Keratinocyte (primary cell): ENCODE results near the gene RNLS. TPM values are rescaled to one million over a fixed set of nuclear protein-coding genes. Genes with fewer than 3 reads are reported as not detected.

Experiments used
- DNase-seq: peaks from one replicate; pipeline ENCODE4 v3.0.0-alpha.2; 2011; ENCODE audit warnings: low read depth, missing footprints, low spot score
- FAIRE-seq: peaks from 2 replicates; lab custom pipeline; 2011; peaks lifted over from hg19 to GRCh38; lab: Jason Lieb, UNC
- H2AFZ ChIP-seq: 2 replicates; pipeline ENCODE4 v1.6.0; 2012; ENCODE audit warnings: low read length, control low read depth, inconsistent platforms; ENCODE audit not compliant: control insufficient read depth
- H3K27ac ChIP-seq: 2 replicates; pipeline ENCODE4 v1.5.1; 2011; ENCODE audit warnings: low read length; ENCODE audit not compliant: control insufficient read depth, insufficient read depth
- H3K27me3 ChIP-seq: 3 replicates; pipeline ENCODE4 v1.6.0; 2011; ENCODE audit warnings: low read length; ENCODE audit not compliant: control insufficient read depth, insufficient read depth; ENCODE audit errors: extremely low read depth
- H3K36me3 ChIP-seq, 2 experiments: 2 replicates in 1 of 2; 3 replicates in 1 of 2; pipeline ENCODE4 v1.5.1; 2011; ENCODE audit warnings: low read length in 2 of 2, mild to moderate bottlenecking in 1 of 2; ENCODE audit not compliant: control insufficient read depth in 2 of 2, insufficient read depth in 2 of 2; ENCODE audit errors: extremely low read depth in 1 of 2
- H3K4me1 ChIP-seq: 3 replicates; pipeline ENCODE4 v1.5.1; 2011; ENCODE audit warnings: low read length; ENCODE audit not compliant: control insufficient read depth, insufficient read depth; ENCODE audit errors: extremely low read depth
- H3K4me2 ChIP-seq: 3 replicates; pipeline ENCODE4 v1.6.0; 2011; ENCODE audit warnings: low read depth, low read length; ENCODE audit not compliant: control insufficient read depth, insufficient read depth; ENCODE audit errors: extremely low read depth
- H3K4me3 ChIP-seq, 3 experiments: fragments of 200-600 bp in 1 of 3; sonication (generic) in 1 of 3; 2 replicates in 2 of 3; 3 replicates in 1 of 3; pipeline ENCODE4 v1.5.1; 2011 to 2016; ENCODE audit warnings: low read length in 3 of 3, mild to moderate bottlenecking in 3 of 3, control low read depth in 2 of 3, inconsistent platforms in 1 of 3, low read depth in 1 of 3, mixed read lengths in 1 of 3, mixed run types in 1 of 3, moderate library complexity in 1 of 3; ENCODE audit not compliant: control insufficient read depth in 2 of 3, insufficient read depth in 2 of 3; ENCODE audit errors: extremely low read depth in 1 of 3
- H3K79me2 ChIP-seq: 2 replicates; pipeline ENCODE4 v1.6.0; 2012; ENCODE audit warnings: low read length; ENCODE audit not compliant: control insufficient read depth, insufficient read depth
- H3K9ac ChIP-seq: 3 replicates; pipeline ENCODE4 v1.6.0; 2011; ENCODE audit warnings: low read length; ENCODE audit not compliant: control insufficient read depth, insufficient read depth; ENCODE audit errors: extremely low read depth
- H3K9me1 ChIP-seq: 3 replicates; pipeline ENCODE4 v1.6.0; 2011; ENCODE audit warnings: low read length; ENCODE audit not compliant: control insufficient read depth, insufficient read depth; ENCODE audit errors: extremely low read depth
- H3K9me3 ChIP-seq: 2 replicates; pipeline ENCODE4 v1.5.1; 2012; ENCODE audit warnings: low read depth, low read length; ENCODE audit not compliant: control insufficient read depth
- H4K20me1 ChIP-seq: 3 replicates; pipeline ENCODE4 v1.6.0; 2011; ENCODE audit warnings: low read length; ENCODE audit not compliant: control insufficient read depth, insufficient read depth; ENCODE audit errors: extremely low read depth
- CTCF ChIP-seq, 3 experiments: IDR thresholded peaks in 1 of 3; conservative IDR thresholded peaks in 1 of 3; optimal IDR thresholded peaks in 1 of 3; 2 replicates in 2 of 3; 3 replicates in 1 of 3; pipeline versions ENCODE3 to v1.5.1; 2011; ENCODE audit warnings: low read length in 3 of 3, mild to moderate bottlenecking in 3 of 3, moderate library complexity in 2 of 3, control low read depth in 1 of 3, inconsistent platforms in 1 of 3; ENCODE audit not compliant: insufficient read depth in 2 of 3; ENCODE audit errors: extremely low read depth in 1 of 3
- EZH2 ChIP-seq: IDR thresholded peaks from one replicate; pipeline ENCODE4 v1.6.1; 2012; ENCODE audit warnings: inconsistent platforms, mild to moderate bottlenecking, low read length, moderate library complexity
- dilution Hi-C: fragments of 300-500 bp; cut with MboI; formaldehyde crosslinking; loops from one replicate; pipeline ENCODE4 v1.7.0; 2020; ENCODE audit warnings: low sequenced_read_pairs; ENCODE audit not compliant: extremely low pct_ligation_motif_present
- polyA plus RNA-seq, 5 experiments: library from polyadenylated mRNA; depleted of rRNA in 3 of 5; stranded (reverse) in 3 of 5; stranded (forward) in 1 of 5; unstranded in 1 of 5; fragments of >200 nt; gene quantifications; 1 replicate in 1 of 5; 2 replicates in 3 of 5; 3 replicates in 1 of 5; pipeline versions ENCODE4 v1.2.1 to v1.2.3, GENCODE V29; 2011 to 2012; ENCODE audit warnings: missing spikeins in 2 of 5, low read depth in 1 of 5, low replicate concordance in 1 of 5

Gene RNLS
- polyA plus RNA-seq, 1 donor (not counting 4 experiments of a cell fraction or from before 2014, with no cell fraction given): 6.8 TPM

- Histone ChIP-seq H3K4me2 (no peak overlapping the region), H3K27me3 (no peaks in the 10 kb centered on the region), H3K36me3 (no peaks in the 10 kb centered on the region), H3K9me3 (no peaks in the 10 kb centered on the region), H3K27ac (no peak overlapping the region), H3K9me1 (no peaks in the 10 kb centered on the region), H3K4me1 (no peaks in the 10 kb centered on the region), H3K4me3 (no peak overlapping the region), H4K20me1 (no peaks in the 10 kb centered on the region), H2AFZ (no peak overlapping the region), H3K79me2 (no peaks in the 10 kb centered on the region), H3K9ac (no peak overlapping the region)
- dilution Hi-C loops: no loop called here
- no peak for DNase-seq
- no peak for FAIRE-seq
- TF ChIP-seq CTCF (optimal IDR thresholded peaks at IDR 0.05 in 1 of 3, IDR thresholded peaks at IDR 0.05 in 1 of 3, conservative IDR thresholded peaks at IDR 0.05 in 1 of 3; ENCODE audit: extremely low read depth in 1 of 3, insufficient read depth in 2 of 3, low read length in 3 of 3) (no peak), EZH2 (no peak)
These were observed 48.9 kb downstream of the RNLS start for GRCh38 chr10:88534072-88534665.

GRCh38 chr10:88531392-88532052 is 51.6 kb downstream of the RNLS start:
- H3K4me3 ChIP-seq: no peak overlapping the region
- no peaks in the 10 kb centered on the region for H3K9me3 ChIP-seq
- H2AFZ ChIP-seq: no peak overlapping the region
- H3K9me1 ChIP-seq: no peaks in the 10 kb centered on the region
- no peaks in the 10 kb centered on the region for H3K4me1 ChIP-seq
- H4K20me1 ChIP-seq: no peaks in the 10 kb centered on the region
- no peak overlapping the region for H3K9ac ChIP-seq
- H3K27ac ChIP-seq: no peak overlapping the region
- no peaks in the 10 kb centered on the region for H3K36me3 ChIP-seq
- dilution Hi-C loops: no loop called here
- FAIRE-seq: no peak
- no peaks in the 10 kb centered on the region for H3K79me2 ChIP-seq
- no peak overlapping the region for H3K4me2 ChIP-seq
- no peak for DNase-seq
- H3K27me3 ChIP-seq: no peaks in the 10 kb centered on the region
- TF ChIP-seq CTCF (optimal IDR thresholded peaks at IDR 0.05 in 1 of 3, IDR thresholded peaks at IDR 0.05 in 1 of 3, conservative IDR thresholded peaks at IDR 0.05 in 1 of 3; ENCODE audit: extremely low read depth in 1 of 3, insufficient read depth in 2 of 3, low read length in 3 of 3) (no peak), EZH2 (no peak)
